H9 (cell line): ENCODE data around the gene USP36. TPM values are rescaled to one million over a fixed set of nuclear protein-coding genes. Genes with fewer than 3 reads are reported as not detected.

Experiments used
- DNase-seq: peaks from one replicate; pipeline ENCODE4 v3.0.0-alpha.2; 2017
- H2AFZ ChIP-seq: one replicate; pipeline ENCODE4 v1.6.1; 2013; ENCODE audit warnings: mild to moderate bottlenecking, low read length, control low read depth, moderate library complexity
- H2AK5ac ChIP-seq: 2 replicates; pipeline ENCODE4 v1.6.1; 2013; ENCODE audit warnings: low read length, control low read depth, mixed read lengths; ENCODE audit not compliant: insufficient read length
- H2BK120ac ChIP-seq: one replicate; pipeline ENCODE4 v1.6.1; 2013; ENCODE audit warnings: low read depth, mild to moderate bottlenecking, low read length, control low read depth, inconsistent platforms; ENCODE audit not compliant: poor library complexity, severe bottlenecking
- H2BK12ac ChIP-seq: 2 replicates; pipeline ENCODE4 v1.6.1; 2013; ENCODE audit warnings: low read length, control low read depth, mixed read lengths, low read depth; ENCODE audit not compliant: insufficient read length
- H2BK15ac ChIP-seq: 2 replicates; pipeline ENCODE4 v1.6.1; 2013; ENCODE audit warnings: low read depth, low read length, control low read depth
- H2BK20ac ChIP-seq: one replicate; pipeline ENCODE4 v1.6.1; 2013; ENCODE audit warnings: low read depth, mild to moderate bottlenecking, low read length, control low read depth, inconsistent platforms; ENCODE audit not compliant: poor library complexity, severe bottlenecking
- H2BK5ac ChIP-seq: 2 replicates; pipeline ENCODE4 v1.6.1; 2013; ENCODE audit warnings: low read length, control low read depth, mixed read lengths; ENCODE audit not compliant: insufficient read length
- H3K14ac ChIP-seq: 2 replicates; pipeline ENCODE4 v1.6.1; 2013; ENCODE audit warnings: low read length, control low read depth; ENCODE audit not compliant: insufficient read depth
- H3K18ac ChIP-seq: 2 replicates; pipeline ENCODE4 v1.6.1; 2013; ENCODE audit warnings: low read depth, mild to moderate bottlenecking, mixed read lengths, low read length, control low read depth; ENCODE audit not compliant: insufficient read length
- H3K23ac ChIP-seq: 2 replicates; pipeline ENCODE4 v1.6.1; 2013; ENCODE audit warnings: low read length, control low read depth, mixed read lengths, low read depth; ENCODE audit not compliant: insufficient read length
- H3K23me2 ChIP-seq: 2 replicates; pipeline ENCODE4 v1.6.1; 2013; ENCODE audit warnings: low read depth, mild to moderate bottlenecking, mixed read lengths, low read length, control low read depth; ENCODE audit not compliant: insufficient read length, poor library complexity, severe bottlenecking
- H3K27ac ChIP-seq: 2 replicates; pipeline ENCODE4 v1.5.1; 2013; ENCODE audit warnings: low read length, control low read depth, mixed read lengths, low read depth; ENCODE audit not compliant: insufficient read length
- H3K27me3 ChIP-seq: 2 replicates; pipeline ENCODE4 v1.6.1; 2013; ENCODE audit warnings: low read length, control low read depth, inconsistent platforms; ENCODE audit not compliant: insufficient read depth
- H3K4ac ChIP-seq: 2 replicates; pipeline ENCODE4 v1.6.1; 2013; ENCODE audit warnings: low read depth, mild to moderate bottlenecking, control low read depth, inconsistent platforms, low read length, moderate library complexity
- H3K4me1 ChIP-seq: 2 replicates; pipeline ENCODE4 v1.6.1; 2013; ENCODE audit warnings: low read length, control low read depth, inconsistent platforms; ENCODE audit not compliant: insufficient read depth
- H3K4me2 ChIP-seq: 2 replicates; pipeline ENCODE4 v1.6.1; 2013; ENCODE audit warnings: low read length, control low read depth, mixed read lengths; ENCODE audit not compliant: insufficient read length, insufficient read depth
- H3K56ac ChIP-seq: 2 replicates; pipeline ENCODE4 v1.6.1; 2013; ENCODE audit warnings: low read depth, mild to moderate bottlenecking, mixed read lengths, low read length, control low read depth; ENCODE audit not compliant: insufficient read length
- H3K79me1 ChIP-seq: 2 replicates; pipeline ENCODE4 v1.6.1; 2013; ENCODE audit warnings: low read depth, mild to moderate bottlenecking, moderate library complexity, low read length, control low read depth, inconsistent platforms; ENCODE audit not compliant: insufficient read depth, poor library complexity, severe bottlenecking
- H3K79me2 ChIP-seq: 2 replicates; pipeline ENCODE4 v1.6.1; 2013; ENCODE audit warnings: low read length, control low read depth, inconsistent platforms; ENCODE audit not compliant: insufficient read depth
- H3K9ac ChIP-seq: 2 replicates; pipeline ENCODE4 v1.6.1; 2013; ENCODE audit warnings: low read length, control low read depth, mixed read lengths; ENCODE audit not compliant: insufficient read length; ENCODE audit errors: extremely low read depth
- H3K9me3 ChIP-seq: one replicate; pipeline ENCODE4 v1.6.1; 2013; ENCODE audit warnings: low read depth, low read length, inconsistent platforms; ENCODE audit not compliant: control insufficient read depth
- H3T11ph ChIP-seq: one replicate; pipeline ENCODE4 v1.6.1; 2013; ENCODE audit warnings: mild to moderate bottlenecking, low read length, control low read depth, inconsistent platforms
- H4K20me1 ChIP-seq: one replicate; pipeline ENCODE4 v1.6.1; 2013; ENCODE audit not compliant: control insufficient read depth, insufficient read length, insufficient read depth
- H4K5ac ChIP-seq: 2 replicates; pipeline ENCODE4 v1.6.1; 2013; ENCODE audit warnings: low read depth, mild to moderate bottlenecking, mixed read lengths, low read length, control low read depth; ENCODE audit not compliant: insufficient read length
- H4K8ac ChIP-seq: replicated peaks from 2 replicates; pipeline ENCODE4 v1.6.1; 2013; ENCODE audit warnings: low read length, control low read depth, mixed read lengths, low read depth; ENCODE audit not compliant: insufficient read length
- H4K91ac ChIP-seq: 2 replicates; pipeline ENCODE4 v1.6.1; 2013; ENCODE audit warnings: low read depth, mild to moderate bottlenecking, moderate library complexity, mixed read lengths, low read length, control low read depth; ENCODE audit not compliant: insufficient read length
- H3K27ac Mint-ChIP-seq, 3 experiments: 2 replicates in 2 of 3; 3 replicates in 1 of 3; pipeline ENCODE4 v1.8.0; 2020 to 2021; ENCODE audit warnings: mixed read lengths in 3 of 3, mild to moderate bottlenecking in 1 of 3, moderate library complexity in 1 of 3
- H3K27me3 Mint-ChIP-seq: 2 replicates; pipeline ENCODE4 v1.8.0; 2021; ENCODE audit warnings: low read depth, mild to moderate bottlenecking, moderate library complexity, mixed read lengths
- H3K36me3 Mint-ChIP-seq, 3 experiments: 2 replicates in 2 of 3; 3 replicates in 1 of 3; pipeline ENCODE4 v1.8.0; 2020 to 2021; ENCODE audit warnings: low read depth in 3 of 3, mixed read lengths in 3 of 3; ENCODE audit not compliant: insufficient read depth in 1 of 3
- H3K4me1 Mint-ChIP-seq, 2 experiments: 2 replicates each; pipeline ENCODE4 v1.8.0; 2020; ENCODE audit warnings: mixed read lengths in 2 of 2
- H3K4me3 Mint-ChIP-seq, 2 experiments: 2 replicates in 1 of 2; 3 replicates in 1 of 2; pipeline ENCODE4 v1.8.0; 2020 to 2021; ENCODE audit warnings: mild to moderate bottlenecking in 2 of 2, mixed read lengths in 2 of 2, moderate library complexity in 1 of 2
- H3K9me3 Mint-ChIP-seq, 2 experiments: 2 replicates in 1 of 2; 3 replicates in 1 of 2; pipeline ENCODE4 v1.8.0; 2020; ENCODE audit warnings: mild to moderate bottlenecking in 2 of 2, mixed read lengths in 2 of 2, moderate library complexity in 1 of 2
- CTCF ChIP-seq: fragments of 200-600 bp; sonication (generic); conservative IDR thresholded peaks from 3 replicates; pipeline ENCODE4 v1.8.0; 2021; ENCODE audit warnings: antibody characterized with exemption, mild to moderate bottlenecking
- WGBS: extraction: QIAGEN DNeasy Blood & Tissue Kit; methylation state at CpG from one replicate; pipeline ENCODE4 v1.1.7; 2013; ENCODE audit warnings: missing lambda C conversion rate, low lambda C conversion rate, mixed read lengths; ENCODE audit not compliant: insufficient read length; ENCODE audit errors: extremely low coverage; 5-methylcytosine and 5-hydroxymethylcytosine counted together
- total RNA-seq: library from RNA; stranded (reverse); gene quantifications from 2 replicates; pipeline ENCODE4 v1.2.1, GENCODE V29; 2021

USP36 gene
- total RNA-seq, 1 experiment from 2014 or later, result 106 TPM

- no peak overlapping the region for H2AFZ ChIP-seq
- no peaks in the 10 kb centered on the region for H3K27me3 ChIP-seq
- H3K9me3 Mint-ChIP-seq, result no peaks in the 10 kb centered on the region
- H2BK20ac ChIP-seq, result no peak overlapping the region
- no peak overlapping the region for H3K18ac ChIP-seq
- no peak overlapping the region for H2AK5ac ChIP-seq
- H3K9me3 ChIP-seq, result no peaks in the 10 kb centered on the region
- no peaks in the 10 kb centered on the region for H3K23me2 ChIP-seq
- DNase-seq, result no peak
- H3K4ac ChIP-seq, result no peak overlapping the region
- H3K27me3 Mint-ChIP-seq, result no peaks in the 10 kb centered on the region; the same call in 1 of the 2 replicates
- H3K79me2 ChIP-seq, result no peaks in the 10 kb centered on the region; the same call in 1 of the 2 replicates
- H3K23ac ChIP-seq, result no peak overlapping the region
- no peak overlapping the region for H2BK120ac ChIP-seq
- H3K9ac ChIP-seq, result no peak overlapping the region
- H4K91ac ChIP-seq, result no peak overlapping the region
- peaks cover 27 to 33% of the 10 kb centered on the region in 2 experiments for H3K4me1 Mint-ChIP-seq
- no peak overlapping the region for H4K5ac ChIP-seq
- no peak overlapping the region for H3K4me2 ChIP-seq
- H3K14ac ChIP-seq, result no peak overlapping the region
- TF ChIP-seq CTCF, result no peak
- no peak overlapping the region for H3K27ac ChIP-seq
- WGBS, result no CpG with 5 or more reads among the region's 1 CpG
- H3K27ac Mint-ChIP-seq, result peak overlapping the region; percentile 44 to 76 (median 75); a peak in 3 of 7 replicates
- no peak overlapping the region for H3K56ac ChIP-seq
- no peak overlapping the region; a peak in 1 of 5 replicates for H3K4me3 Mint-ChIP-seq
- H3K4me1 ChIP-seq, result no peaks in the 10 kb centered on the region; the same call in 1 of the 2 replicates
- H2BK5ac ChIP-seq, result no peak overlapping the region
- peaks cover 0 to 22% (median 8%) of the 10 kb centered on the region in 3 experiments; a peak in 5 of 7 replicates for H3K36me3 Mint-ChIP-seq
- no peak overlapping the region for H4K8ac ChIP-seq
- H4K20me1 ChIP-seq, result no peaks in the 10 kb centered on the region
- H2BK15ac ChIP-seq, result no peak overlapping the region
- H2BK12ac ChIP-seq, result no peak overlapping the region
- no peak overlapping the region for H3T11ph ChIP-seq
- H3K79me1 ChIP-seq, result no peaks in the 10 kb centered on the region
Observed at GRCh38 chr17:78785663-78786057, 55.0 kb downstream of the USP36 start.
